HepG2 (cell line): ENCODE data around the gene TUBB3.

ENCODE experiments used
- ATF2 ChIP-seq: sonication (generic); formaldehyde crosslinking; IDR thresholded peaks from 2 replicates; pipeline ENCODE4 v1.4.0; 2020; ENCODE audit warnings: missing genetic modification reagents
- CTCF ChIP-seq: sonication (generic); formaldehyde crosslinking; IDR thresholded peaks from 2 replicates; pipeline ENCODE4 v1.5.0; 2020; ENCODE audit warnings: mild to moderate bottlenecking, missing genetic modification reagents, moderate library complexity
- ZBTB33 ChIP-seq: sonication (generic); formaldehyde crosslinking; IDR thresholded peaks from 2 replicates; pipeline ENCODE4 v1.4.0; 2020; ENCODE audit warnings: missing genetic modification reagents
- ZNF335 ChIP-seq: sonication (generic); formaldehyde crosslinking; IDR thresholded peaks from 2 replicates; pipeline ENCODE4 v1.4.0; 2020; ENCODE audit warnings: missing genetic modification reagents

- TF ChIP-seq ZNF335 (CRISPR knock-in tag) (no peak; the same call in 1 of the 2 replicates), ZBTB33 (CRISPR knock-in tag) (no peak), ATF2 (no peak), CTCF (no peak)
Measured at GRCh38 chr16:89922477-89922883, 662 bp upstream of the TUBB3 start.
